GM12892 (cell line): Measurements from ENCODE around the gene CCDC50.

Experiments
- POLR2A ChIP-seq: IDR thresholded peaks from 2 replicates; pipeline ENCODE4 v1.6.1; 2011; ENCODE audit warnings: low read depth, low read length, control low read depth
- POLR2AphosphoS5 ChIP-seq: IDR thresholded peaks from 2 replicates; pipeline ENCODE4 v1.6.1; 2011; ENCODE audit warnings: low read depth, low read length, control low read depth

DNA sequence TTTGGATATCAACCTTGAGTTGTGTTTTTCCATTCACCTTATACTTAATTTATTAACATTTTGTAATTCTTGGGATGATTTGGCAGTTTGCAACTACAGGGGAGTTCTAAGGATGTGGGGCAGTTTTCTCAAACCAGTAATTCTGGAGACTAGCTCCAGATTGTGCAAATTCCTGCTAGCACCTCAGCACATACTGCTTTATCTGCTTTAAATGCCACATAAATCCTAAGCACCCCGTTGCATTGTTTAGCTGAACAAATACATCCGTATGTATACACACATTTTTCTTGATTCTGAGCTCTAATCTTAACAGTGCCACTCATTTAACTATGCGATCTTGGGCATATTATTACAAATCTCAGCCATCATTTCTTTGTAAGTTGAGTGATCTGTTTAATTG is 18.0 kb downstream of the CCDC50 start:
- TF ChIP-seq POLR2A (no peak), POLR2AphosphoS5 (no peak)
